Measurements from ENCODE around the gene GUCD1. TPM values are rescaled to one million over a fixed set of nuclear protein-coding genes. Genes with fewer than 3 reads are reported as not detected.

GUCD1 gene
- total and polyA plus RNA-seq, 2 of the 8 experiments (the other 6 are each of a cell fraction or from before 2014, with no cell fraction given), result 85.2 to 128 TPM

DNA sequence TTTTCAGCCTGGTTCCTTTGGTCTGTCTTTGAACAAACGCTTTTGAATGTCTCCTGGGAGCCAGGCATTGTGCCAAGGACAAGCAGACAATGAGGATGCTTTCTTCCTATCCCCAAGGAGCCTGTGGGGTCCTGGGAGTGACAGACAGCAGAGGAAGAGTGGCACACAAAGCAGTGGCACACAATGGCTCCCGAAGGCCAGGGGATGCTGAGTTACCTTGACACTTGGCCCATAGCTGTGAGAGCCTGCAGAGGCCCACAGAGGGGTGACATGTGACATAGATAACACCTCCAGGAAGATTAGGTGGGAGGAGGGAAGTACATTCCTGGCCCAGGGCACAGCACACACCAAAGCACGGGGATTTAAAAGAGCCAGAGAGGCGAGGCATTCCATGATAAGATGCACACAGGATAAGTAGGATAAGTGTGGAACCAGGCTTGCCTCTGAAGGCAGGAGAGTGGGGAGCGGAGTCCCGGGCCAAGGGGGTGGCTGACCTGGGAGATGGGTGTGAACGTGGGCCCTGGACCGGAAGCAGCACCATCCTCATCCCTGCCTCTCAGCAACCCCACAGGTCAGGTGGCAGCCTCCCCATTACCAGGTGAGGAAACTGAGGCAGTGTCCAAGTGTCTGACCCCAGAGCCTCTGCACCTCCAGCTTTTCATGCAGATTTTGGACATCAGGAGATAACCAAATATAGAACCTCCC lies 53.5 kb downstream of the GUCD1 start:
- H4K5ac ChIP-seq (ENCODE audit: insufficient read length, low read depth, low read length), result no peak overlapping the region
- CTCF ChIA-PET (ENCODE audit: partially characterized antibody), result interaction anchor here (0.6 to 15.1 kb wide), 16 partner anchors 8 to 135 kb away, joined by 3 to 201 read pairs (median 6); partner anchors contain the start of gene ADORA2A

More for the DNA sequence above, 53.5 kb downstream of the GUCD1 start:
- no peak overlapping the region for H3K14ac ChIP-seq (ENCODE audit: insufficient read length)
- H3K9me3 ChIP-seq (ENCODE audit: insufficient read depth in 2 of 2, low read depth in 1 of 2, low read length in 1 of 2), result no peaks in the 10 kb centered on the region
- no peak overlapping the region for H2BK15ac ChIP-seq (ENCODE audit: low read length)
- H4K91ac ChIP-seq (replicated peaks; ENCODE audit: insufficient read length, low read length), result no peak overlapping the region
- peaks cover 0 to 7% (median 3%) of the 10 kb centered on the region in 4 experiments; a peak in 3 of 7 replicates for H3K4me1 ChIP-seq (replicated peaks in 1 of 4; ENCODE audit: control insufficient read depth in 3 of 4, insufficient read depth in 4 of 4, low read length in 3 of 4)
- no peak overlapping the region; a peak in 1 of 7 replicates for H3K9ac ChIP-seq (replicated peaks in 1 of 4; ENCODE audit: extremely low read depth in 1 of 4, low read depth in 3 of 4, low read length in 3 of 4)
- H3K27me3 ChIP-seq (replicated peaks in 1 of 4; ENCODE audit: control insufficient read depth in 3 of 4, extremely low read depth in 1 of 4, insufficient read depth in 3 of 4, low read length in 3 of 4), result peaks cover 0 to 4% (median under 1%) of the 10 kb centered on the region in 4 experiments; a peak in 4 of 7 replicates
- FAIRE-seq (no peak), DNase-seq (ENCODE audit: low read depth in 1 of 2, low spot score in 2 of 2) (no peak)
- no peak overlapping the region for H2AK5ac ChIP-seq (ENCODE audit: low read depth, low read length)
- H2BK12ac ChIP-seq (ENCODE audit: low read depth, low read length), result no peak overlapping the region
- no peak overlapping the region for H4K8ac ChIP-seq (ENCODE audit: extremely low read depth, insufficient read depth, low read length)
- H3K79me1 ChIP-seq (ENCODE audit: low read depth, low read length), result no peaks in the 10 kb centered on the region
- H3K18ac ChIP-seq (ENCODE audit: extremely low read depth, low read length), result no peak overlapping the region
- 0 out of 2 replicates have a peak overlapping the region, but pooled peaks have one; percentile 26 for H2BK20ac ChIP-seq (ENCODE audit: low read length)
- H4K20me1 ChIP-seq (replicated peaks in 1 of 2; ENCODE audit: control insufficient read depth in 1 of 2, insufficient read depth in 2 of 2, low read length in 2 of 2), result no peaks in the 10 kb centered on the region
- no peaks in the 10 kb centered on the region for H3K36me3 ChIP-seq (ENCODE audit: control insufficient read depth in 2 of 4, insufficient read depth in 4 of 4, low read length in 3 of 4)
- H3K4me3 ChIP-seq (ENCODE audit: extremely low read depth in 1 of 4, insufficient read depth in 2 of 4, low read depth in 3 of 4, low read length in 4 of 4), result no peak overlapping the region
- H2BK5ac ChIP-seq (ENCODE audit: low read depth, low read length), result no peak overlapping the region
- 78% methylated on average over 8 of the region's 8 CpGs; no CpG with 5 or more reads in 1 of the 2 experiments for WGBS, 2 experiments (ENCODE audit: extremely low coverage in 1 of 2, insufficient coverage in 1 of 2, insufficient read length in 1 of 2, insufficient replicate concordance in 2 of 2, low coverage in 1 of 2, low lambda C conversion rate in 2 of 2, missing lambda C conversion rate in 1 of 2)
- no peak overlapping the region for H3K27ac ChIP-seq (ENCODE audit: low read depth, low read length)
- TF ChIP-seq ASH2L (IDR thresholded peaks at IDR 0.05; ENCODE audit: low read length), result no peak
- H3K23ac ChIP-seq (ENCODE audit: insufficient read length), result no peak overlapping the region
- H3K23me2 ChIP-seq (ENCODE audit: low read depth, low read length), result no peaks in the 10 kb centered on the region
- H3K4ac ChIP-seq (replicated peaks; ENCODE audit: insufficient read length, low read depth, low read length), result no peak overlapping the region
- no peak overlapping the region for H3K4me2 ChIP-seq (ENCODE audit: insufficient read depth in 1 of 2, low read depth in 2 of 2, low read length in 2 of 2)
- H2BK120ac ChIP-seq (replicated peaks; ENCODE audit: low read depth, low read length), result no peak overlapping the region
- POLR2A ChIA-PET (ENCODE audit: partially characterized antibody), result interaction anchor here (0.5 kb wide), 1 partner anchor 40 kb away, joined by 4 read pairs; no protein-coding TSS in a partner anchor
- H3K79me2 ChIP-seq (ENCODE audit: control insufficient read depth in 1 of 2, insufficient read depth in 2 of 2, low read length in 2 of 2), result no peaks in the 10 kb centered on the region
- H3K56ac ChIP-seq (replicated peaks; ENCODE audit: insufficient read length, low read depth, low read length), result no peak overlapping the region
- no peak overlapping the region for H2AFZ ChIP-seq (ENCODE audit: low read length)
